PC-9 (cell line): ENCODE measurements around the gene ASB8. TPM values are rescaled to one million over a fixed set of nuclear protein-coding genes. Genes with fewer than 3 reads are reported as not detected.

Experiments
- BruUV-seq: library from RNA; stranded (reverse); fragments of 400-500 nt; replicated peaks from 2 replicates; lab custom pipeline; 2021; lab: Mats Ljungman, UMichigan
- CTCF ChIA-PET: fragments of 300-600 bp; sonication (Branson Sonifier 250); formaldehyde crosslinking; loops from one replicate; lab custom pipeline; 2022; ENCODE audit warnings: antibody characterized with exemption; lab: Charles Lee
- POLR2A ChIA-PET: fragments of 300-600 bp; sonication (Branson Sonifier 250); formaldehyde crosslinking; loops from one replicate; lab custom pipeline; 2022; ENCODE audit warnings: antibody characterized with exemption; ENCODE audit not compliant: unreplicated experiment; lab: Charles Lee
- DNase-seq, 2 experiments: peaks; one replicate each; pipeline versions ENCODE4 v3.0.0 to v3.0.0-alpha.2; 2015 to 2022; ENCODE audit warnings: mixed read lengths in 1 of 2
- H2AFZ ChIP-seq: fragments of 200-600 bp; sonication (generic); 2 replicates; pipeline ENCODE4 v1.8.1; 2017; ENCODE audit warnings: antibody characterized with exemption
- H3F3A ChIP-seq: fragments of 200-600 bp; sonication (generic); 2 replicates; pipeline ENCODE4 v1.8.1; 2017; ENCODE audit warnings: antibody characterized with exemption, mild to moderate bottlenecking, low read depth; ENCODE audit not compliant: insufficient read depth
- H3K27ac ChIP-seq: fragments of 200-600 bp; sonication (generic); 2 replicates; pipeline ENCODE4 v1.6.1; 2016; ENCODE audit warnings: mixed run types
- H3K27me3 ChIP-seq: fragments of 200-600 bp; sonication (generic); 2 replicates; pipeline ENCODE4 v1.6.1; 2016; ENCODE audit warnings: low read depth, mixed run types; ENCODE audit not compliant: insufficient read depth
- H3K36me3 ChIP-seq: fragments of 200-600 bp; sonication (generic); 2 replicates; pipeline ENCODE4 v1.6.1; 2016; ENCODE audit warnings: low read depth, mixed run types
- H3K4me1 ChIP-seq: fragments of 200-600 bp; sonication (generic); replicated peaks from 2 replicates; pipeline ENCODE4 v1.6.1; 2016; ENCODE audit warnings: mixed run types; ENCODE audit not compliant: insufficient read depth
- H3K4me2 ChIP-seq: fragments of 200-600 bp; sonication (generic); 2 replicates; pipeline ENCODE4 v1.6.1; 2017; ENCODE audit warnings: mixed run types
- H3K4me3 ChIP-seq: fragments of 200-600 bp; sonication (generic); 2 replicates; pipeline ENCODE4 v1.6.1; 2016; ENCODE audit warnings: mixed run types
- H3K79me2 ChIP-seq: fragments of 200-600 bp; sonication (generic); 2 replicates; pipeline ENCODE4 v1.6.1; 2017; ENCODE audit warnings: low read depth, mixed run types
- H3K9me2 ChIP-seq: fragments of 200-600 bp; sonication (generic); 2 replicates; pipeline ENCODE4 v1.8.1; 2017; ENCODE audit warnings: mild to moderate bottlenecking; ENCODE audit not compliant: insufficient read depth
- H3K9me3 ChIP-seq: fragments of 200-600 bp; sonication (generic); 2 replicates; pipeline ENCODE4 v1.8.1; 2016; ENCODE audit warnings: low read depth; ENCODE audit not compliant: insufficient read depth
- H4K20me1 ChIP-seq: fragments of 200-600 bp; sonication (generic); 2 replicates; pipeline ENCODE4 v1.8.1; 2017; ENCODE audit not compliant: insufficient read depth
- EZH2 ChIP-seq: fragments of 200-600 bp; sonication (generic); IDR thresholded peaks from 2 replicates; pipeline ENCODE4 v1.8.0; 2017; ENCODE audit warnings: antibody characterized with exemption, low read depth
- intact Hi-C: fragments of 100-400 bp; cut with micrococcal nuclease; formaldehyde crosslinking; loops from one replicate; pipeline ENCODE4 v1.10.0; 2022; ENCODE audit not compliant: unreplicated experiment
- total RNA-seq: library from RNA; stranded (reverse); gene quantifications from 2 replicates; pipeline ENCODE4 v1.2.3, GENCODE V29; 2021
- TF ChIP-seq, protein P1 (sequence below): fragments of 200-600 bp; sonication (generic); conservative IDR thresholded peaks from 2 replicates; pipeline ENCODE4 v1.6.1; 2017; ENCODE audit warnings: mixed run types, antibody characterized with exemption, mild to moderate bottlenecking, moderate library complexity

The ASB8 gene
- total RNA-seq, 1 experiment from 2014 or later: 25.1 TPM

- Histone ChIP-seq H3K4me2 (no peak overlapping the region), H3K79me2 (no peaks in the 10 kb centered on the region), H3K4me1 (no peaks in the 10 kb centered on the region), H3K9me3 (no peaks in the 10 kb centered on the region), H3K4me3 (no peak overlapping the region), H3K27me3 (no peaks in the 10 kb centered on the region), H2AFZ (no peak overlapping the region), H4K20me1 (no peaks in the 10 kb centered on the region), H3K9me2 (no peaks in the 10 kb centered on the region), H3F3A (0 out of 2 replicates have a peak, but pooled peaks cover under 1% of the 10 kb centered on the region), H3K27ac (no peak overlapping the region), H3K36me3 (no peaks in the 10 kb centered on the region)
- ChIA-PET CTCF (interaction anchor here (0.6 to 1.0 kb wide), 2 partner anchors 213 to 323 kb away, joined by 3 to 4 read pairs; no protein-coding TSS in a partner anchor), POLR2A (no interaction called here)
- TF ChIP-seq EZH2: no peak
- TF ChIP-seq, protein P1, sequence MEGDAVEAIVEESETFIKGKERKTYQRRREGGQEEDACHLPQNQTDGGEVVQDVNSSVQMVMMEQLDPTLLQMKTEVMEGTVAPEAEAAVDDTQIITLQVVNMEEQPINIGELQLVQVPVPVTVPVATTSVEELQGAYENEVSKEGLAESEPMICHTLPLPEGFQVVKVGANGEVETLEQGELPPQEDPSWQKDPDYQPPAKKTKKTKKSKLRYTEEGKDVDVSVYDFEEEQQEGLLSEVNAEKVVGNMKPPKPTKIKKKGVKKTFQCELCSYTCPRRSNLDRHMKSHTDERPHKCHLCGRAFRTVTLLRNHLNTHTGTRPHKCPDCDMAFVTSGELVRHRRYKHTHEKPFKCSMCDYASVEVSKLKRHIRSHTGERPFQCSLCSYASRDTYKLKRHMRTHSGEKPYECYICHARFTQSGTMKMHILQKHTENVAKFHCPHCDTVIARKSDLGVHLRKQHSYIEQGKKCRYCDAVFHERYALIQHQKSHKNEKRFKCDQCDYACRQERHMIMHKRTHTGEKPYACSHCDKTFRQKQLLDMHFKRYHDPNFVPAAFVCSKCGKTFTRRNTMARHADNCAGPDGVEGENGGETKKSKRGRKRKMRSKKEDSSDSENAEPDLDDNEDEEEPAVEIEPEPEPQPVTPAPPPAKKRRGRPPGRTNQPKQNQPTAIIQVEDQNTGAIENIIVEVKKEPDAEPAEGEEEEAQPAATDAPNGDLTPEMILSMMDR: no peak
- no peak for DNase-seq
- intact Hi-C loops: no loop called here
- no TSS peak for BruUV-seq
Observed at GRCh38 chr12:48163150-48163747, 5.9 kb upstream of the ASB8 start.

DNA sequence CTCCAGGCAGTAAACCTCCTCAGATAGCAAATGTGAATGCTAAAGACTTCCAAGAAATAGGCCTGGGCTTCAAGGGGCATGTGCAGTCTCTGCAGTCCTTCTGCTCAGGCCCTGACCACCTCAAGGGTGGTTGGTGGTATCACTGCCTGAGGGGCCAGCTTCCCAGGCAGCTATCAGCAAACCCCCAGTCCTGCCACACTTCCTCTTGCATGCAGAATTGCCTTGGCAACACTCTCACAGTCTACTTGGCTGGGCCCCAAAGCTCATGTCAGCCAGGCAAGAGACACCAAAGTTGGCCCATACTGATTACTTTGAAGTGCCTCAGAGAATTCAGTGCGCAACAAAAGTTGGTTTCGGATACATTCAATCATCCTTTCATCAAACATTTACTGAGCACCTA lies 3.5 kb upstream of the ASB8 start:
- intact Hi-C loops: no loop called here
- no peaks in the 10 kb centered on the region for H4K20me1 ChIP-seq
- H3K79me2 ChIP-seq: peaks cover 13% of the 10 kb centered on the region
- CTCF ChIA-PET: no interaction called here
- H3F3A ChIP-seq: peaks cover 6% of the 10 kb centered on the region; the same call in 1 of the 2 replicates
- no peaks in the 10 kb centered on the region for H3K36me3 ChIP-seq
- no peaks in the 10 kb centered on the region for H3K9me3 ChIP-seq
- no peaks in the 10 kb centered on the region for H3K9me2 ChIP-seq
- no peak overlapping the region for H3K4me3 ChIP-seq
- H3K27me3 ChIP-seq: no peaks in the 10 kb centered on the region
- TF ChIP-seq, protein P1: no peak
- DNase-seq: no peak
- H3K4me2 ChIP-seq: no peak overlapping the region
- no peak overlapping the region for H2AFZ ChIP-seq
- BruUV-seq: no TSS peak
- no peak overlapping the region for H3K27ac ChIP-seq
- H3K4me1 ChIP-seq: peaks cover 7% of the 10 kb centered on the region; the same call in 1 of the 2 replicates
- POLR2A ChIA-PET: no interaction called here

GRCh38 chr12:48160046-48160445 lies 2.7 kb upstream of the ASB8 start:
- Histone ChIP-seq H3K4me3 (no peak overlapping the region), H3K79me2 (peaks cover 16% of the 10 kb centered on the region), H3K27ac (no peak overlapping the region), H3K27me3 (no peaks in the 10 kb centered on the region), H3K4me1 (peaks cover 7% of the 10 kb centered on the region; the same call in 1 of the 2 replicates), H3K4me2 (no peak overlapping the region), H3K9me3 (no peaks in the 10 kb centered on the region), H4K20me1 (no peaks in the 10 kb centered on the region), H2AFZ (no peak overlapping the region), H3K9me2 (no peaks in the 10 kb centered on the region), H3K36me3 (no peaks in the 10 kb centered on the region), H3F3A (peaks cover 6% of the 10 kb centered on the region; the same call in 1 of the 2 replicates)
- POLR2A ChIA-PET: no interaction called here
- CTCF ChIA-PET: interaction anchor here (0.5 kb wide), 1 partner anchor 387 kb away, joined by 5 read pairs; no protein-coding TSS in a partner anchor
- intact Hi-C loops: no loop called here
- DNase-seq: no peak
- no peak for TF ChIP-seq EZH2
- TF ChIP-seq, protein P1: no peak
- no TSS peak for BruUV-seq
